Inferior parietal cortex (tissue), 1 donor: ENCODE data around the gene NRBF2.

Source experiments
- DNase-seq: peaks from one replicate; pipeline ENCODE4 v3.0.0-alpha.2; 2016; ENCODE audit errors: extremely low spot score

Gene NRBF2

GRCh38 chr10:63157845-63158624 is 24.9 kb downstream of the NRBF2 start:
- DNase-seq, result peak; percentile 83

- DNase-seq, result no peak
Observed at GRCh38 chr10:63161592-63161991, 28.5 kb downstream of the NRBF2 start.

GRCh38 chr10:63164166-63164623 is 31.1 kb downstream of the NRBF2 start:
- DNase-seq, result no peak

GRCh38 chr10:63165249-63165648 is 32.1 kb downstream of the NRBF2 start:
- no peak for DNase-seq

GRCh38 chr10:63166742-63167258 is 33.7 kb downstream of the NRBF2 start:
- peak; percentile 88 for DNase-seq

- no peak for DNase-seq
Observed at GRCh38 chr10:63168821-63169462, 35.8 kb downstream of the NRBF2 start.

- no peak for DNase-seq
Observed at GRCh38 chr10:63169624-63170023, 36.5 kb downstream of the NRBF2 start.

GRCh38 chr10:63171255-63171855 is 38.2 kb downstream of the NRBF2 start:
- no peak for DNase-seq

- no peak for DNase-seq
Observed at GRCh38 chr10:63171926-63172325, 38.8 kb downstream of the NRBF2 start.

GRCh38 chr10:63173468-63174232 is 40.5 kb downstream of the NRBF2 start:
- no peak for DNase-seq

GRCh38 chr10:63175534-63175933 is 42.4 kb downstream of the NRBF2 start:
- DNase-seq, result no peak

GRCh38 chr10:63192826-63193225 is 59.7 kb downstream of the NRBF2 start:
- no peak for DNase-seq

GRCh38 chr10:63197344-63198092 is 64.4 kb downstream of the NRBF2 start:
- no peak for DNase-seq

GRCh38 chr10:63199716-63200115 is 66.6 kb downstream of the NRBF2 start:
- DNase-seq, result no peak

GRCh38 chr10:63200431-63200830 is 67.3 kb downstream of the NRBF2 start:
- DNase-seq, result no peak

- no peak for DNase-seq
Observed at GRCh38 chr10:63201118-63201517, 68.0 kb downstream of the NRBF2 start.
